A549 (cell line): ENCODE results near the gene SEMA5B. TPM values are rescaled to one million over a fixed set of nuclear protein-coding genes. Genes with fewer than 3 reads are reported as not detected.

Experiments used
- ATAC-seq, 2 experiments: fragments of 200-7000 bp in 1 of 2; fragments of >200 bp in 1 of 2; cut with Nextera tagmentation in 1 of 2; cut with Tn5 transposase in 1 of 2; 3 replicates each; pipeline versions ENCODE4 v1.8.0 to v1.9.1; 2018 to 2020; ENCODE audit warnings: mild to moderate bottlenecking in 1 of 2, moderate library complexity in 1 of 2
- CTCF ChIA-PET: fragments of 300-600 bp; sonication (Branson Sonifier 250); formaldehyde crosslinking; extraction: SDS; loops from one replicate; lab custom pipeline; 2021; ENCODE audit warnings: antibody characterized with exemption, inconsistent platforms; lab: Yijun Ruan, JAX
- POLR2A ChIA-PET: fragments of 350-600 bp; formaldehyde crosslinking; extraction: SDS; loops from one replicate; lab custom pipeline; 2021; ENCODE audit warnings: antibody characterized with exemption, inconsistent platforms; lab: Yijun Ruan, JAX
- DNase-seq, 2 experiments: peaks; one replicate each; pipeline versions ENCODE4 v3.0.0 to v3.0.0-alpha.2; 2011 to 2016; ENCODE audit warnings: low read depth in 1 of 2, low spot score in 1 of 2
- FAIRE-seq: peaks from 2 replicates; lab custom pipeline; 2011; peaks lifted over from hg19 to GRCh38; lab: Jason Lieb, UNC
- H3K27ac ChIP-seq, 2 experiments: fragments of >200 bp; sonication (Bioruptor Twin); formaldehyde crosslinking; 3 replicates each; pipeline ENCODE4 v1.5.1; 2016 to 2017
- H3K4me1 ChIP-seq: fragments of >200 bp; sonication (Bioruptor Twin); formaldehyde crosslinking; 3 replicates; pipeline ENCODE4 v1.6.1; 2016
- H3K4me2 ChIP-seq: fragments of >200 bp; sonication (Bioruptor Twin); formaldehyde crosslinking; 3 replicates; pipeline ENCODE4 v1.6.1; 2016
- H3K4me3 ChIP-seq: fragments of >200 bp; sonication (Bioruptor Twin); formaldehyde crosslinking; 3 replicates; pipeline ENCODE4 v1.5.1; 2016
- H3K9me3 ChIP-seq: fragments of >200 bp; sonication (Bioruptor Twin); formaldehyde crosslinking; 3 replicates; pipeline ENCODE4 v1.6.1; 2016
- GATA3 ChIP-seq: IDR thresholded peaks from 2 replicates; pipeline ENCODE4 v1.6.1; 2012; ENCODE audit warnings: borderline replicate concordance
- HEYL ChIP-seq: fragments of 250-450 bp; sonication (Bioruptor Pico); IDR thresholded peaks from 2 replicates; pipeline ENCODE4 v1.8.0; 2021; ENCODE audit warnings: mild to moderate bottlenecking, moderate library complexity
- HOXA7 ChIP-seq: fragments of 250-450 bp; sonication (Bioruptor Pico); IDR thresholded peaks from 2 replicates; pipeline ENCODE4 v1.5.0; 2020; ENCODE audit warnings: mild to moderate bottlenecking, moderate library complexity
- HOXB13 ChIP-seq: fragments of 250-450 bp; sonication (Bioruptor Pico); IDR thresholded peaks from 2 replicates; pipeline ENCODE4 v1.5.0; 2020; ENCODE audit warnings: low read depth, mild to moderate bottlenecking, moderate library complexity
- HOXB5 ChIP-seq: fragments of 250-450 bp; sonication (Bioruptor Pico); IDR thresholded peaks from 2 replicates; pipeline ENCODE4 v1.5.0; 2020; ENCODE audit warnings: mild to moderate bottlenecking, moderate library complexity
- JUN ChIP-seq, 2 experiments: fragments of >200 bp; sonication (Bioruptor Twin); formaldehyde crosslinking; IDR thresholded peaks; 2 replicates in 1 of 2; 3 replicates in 1 of 2; pipeline ENCODE4 v1.6.1; 2016 to 2017
- KDM1A ChIP-seq: fragments of 200-600 bp; sonication (generic); IDR thresholded peaks from 2 replicates; pipeline ENCODE4 v1.6.1; 2016; ENCODE audit warnings: low read depth, mild to moderate bottlenecking
- KDM5A ChIP-seq: fragments of 200-600 bp; sonication (generic); IDR thresholded peaks from 2 replicates; pipeline ENCODE4 v1.6.1; 2016; ENCODE audit warnings: antibody characterized with exemption, mild to moderate bottlenecking
- MAFK ChIP-seq: fragments of 450-650 bp; IDR thresholded peaks from 2 replicates; pipeline ENCODE4 v1.6.1; 2014; ENCODE audit not compliant: partially characterized antibody
- MAZ ChIP-seq: fragments of 150-350 bp; IDR thresholded peaks from 2 replicates; pipeline ENCODE4 v1.6.1; 2014; ENCODE audit warnings: antibody characterized with exemption, low read depth, low read length, borderline replicate concordance
- MYC ChIP-seq: IDR thresholded peaks from 2 replicates; pipeline ENCODE4 v1.6.1; 2012; ENCODE audit warnings: mild to moderate bottlenecking, inconsistent platforms, low read length, improper control_type of control experiment, borderline replicate concordance
- POLR2AphosphoS2 ChIP-seq: conservative IDR thresholded peaks from 2 replicates; pipeline ENCODE4 v1.6.1; 2012; ENCODE audit warnings: low read length, improper control_type of control experiment, inconsistent platforms
- RAD21 ChIP-seq, 2 experiments: fragments of >200 bp in 1 of 2; sonication (Bioruptor Twin) in 1 of 2; formaldehyde crosslinking in 1 of 2; IDR thresholded peaks in 1 of 2; conservative IDR thresholded peaks in 1 of 2; 2 replicates in 1 of 2; 3 replicates in 1 of 2; pipeline ENCODE4 v1.6.1; 2012 to 2018; ENCODE audit warnings: inconsistent platforms in 1 of 2
- RCOR1 ChIP-seq: fragments of 150-350 bp; IDR thresholded peaks from 2 replicates; pipeline ENCODE4 v1.6.1; 2014; ENCODE audit warnings: antibody characterized with exemption, low read length, low read depth
- RFX5 ChIP-seq: fragments of 450-650 bp; IDR thresholded peaks from 2 replicates; pipeline ENCODE4 v1.7.1; 2014; ENCODE audit warnings: antibody characterized with exemption, mild to moderate bottlenecking, moderate library complexity
- SMC3 ChIP-seq: fragments of >200 bp; sonication (Bioruptor Twin); formaldehyde crosslinking; IDR thresholded peaks from 3 replicates; pipeline ENCODE4 v1.6.1; 2018; ENCODE audit warnings: inconsistent platforms
- ZFP36 ChIP-seq: fragments of 450-650 bp; IDR thresholded peaks from 2 replicates; pipeline ENCODE4 v1.6.1; 2014; ENCODE audit warnings: borderline replicate concordance; ENCODE audit not compliant: partially characterized antibody
- WGBS: methylation state at CpG from one replicate; pipeline ENCODE4 v1.1.6; 2017; ENCODE audit errors: missing lambda C conversion rate; 5-methylcytosine and 5-hydroxymethylcytosine counted together
- polyA plus RNA-seq, 4 experiments: library from polyadenylated mRNA; depleted of rRNA in 3 of 4; stranded (reverse); fragments of >200 nt; fragmentation: RNase III in 1 of 4; extraction: RNeasy Plus Mini Kit Qiagen cat#74134 plus additional on column Dnase treatment in 1 of 4; gene quantifications; 2 replicates in 3 of 4; 3 replicates in 1 of 4; pipeline ENCODE4 v1.2.3, GENCODE V29; 2011 to 2017
- TF ChIP-seq, protein P1 (sequence below): fragments of 250-450 bp; sonication (Bioruptor Pico); IDR thresholded peaks from 2 replicates; pipeline ENCODE4 v1.5.0; 2021; ENCODE audit warnings: mild to moderate bottlenecking, moderate library complexity, borderline replicate concordance

The SEMA5B gene
- polyA plus RNA-seq, 2 of the 4 experiments (the other 2 are of a cell fraction) = 0.03 TPM; not detected in 1

DNA sequence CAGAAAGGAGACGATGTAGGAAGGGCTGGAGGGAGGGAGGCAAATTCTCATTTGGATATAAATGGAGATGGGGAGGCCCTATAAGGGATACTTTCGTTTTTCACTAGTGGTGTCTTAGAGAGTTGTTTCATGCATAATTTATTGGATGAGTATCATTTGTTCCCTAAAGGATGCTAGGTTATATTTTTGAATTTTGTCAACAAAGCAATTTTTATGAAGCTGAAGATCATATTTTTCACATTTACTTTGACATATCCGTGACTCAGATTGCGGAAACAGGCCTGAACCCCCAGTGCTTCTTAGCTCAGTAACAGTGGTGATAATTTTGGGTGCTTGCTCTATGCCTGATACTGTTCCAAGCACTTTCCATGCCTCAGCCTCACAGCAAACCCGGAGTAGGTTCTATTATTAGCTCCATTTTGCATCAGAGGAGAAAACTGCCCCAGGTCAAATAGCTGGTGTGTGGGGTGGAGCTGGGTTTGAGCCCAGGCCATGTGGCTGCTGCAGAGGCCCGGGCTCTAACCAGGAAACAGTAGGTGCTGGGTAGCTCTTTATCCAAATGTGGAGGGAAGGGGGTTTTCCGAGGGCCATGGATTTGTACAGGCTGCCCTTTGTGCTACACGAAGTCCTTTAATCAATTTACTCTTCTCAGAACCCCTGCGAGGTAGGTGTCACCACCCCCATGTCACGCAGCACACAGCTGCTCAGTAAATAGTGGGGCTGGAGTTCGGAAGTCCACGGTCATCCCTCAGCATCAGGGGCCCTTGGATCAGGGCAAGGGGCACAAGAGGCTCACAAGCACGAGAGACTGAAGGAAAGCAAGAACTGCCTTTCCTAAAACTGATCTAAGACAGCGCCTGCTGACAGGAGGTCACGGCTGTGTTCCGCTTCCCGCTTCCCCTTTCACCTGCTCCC is 133.6 kb downstream of the SEMA5B start:
- Histone ChIP-seq H3K9me3 (no peaks in the 10 kb centered on the region), H3K4me1 (no peaks in the 10 kb centered on the region), H3K4me2 (no peak overlapping the region), H3K4me3 (no peak overlapping the region), H3K27ac (no peak overlapping the region)
- TF ChIP-seq GATA3 (no peak), MAFK (peak; percentile 86), HOXA7 (CRISPR knock-in tag) (no peak), RAD21 (conservative IDR thresholded peaks at IDR 0.05 in 1 of 2, IDR thresholded peaks at IDR 0.05 in 1 of 2) (no peak), POLR2AphosphoS2 (no peak)
- no peak for FAIRE-seq
- 71% methylated on average over 17 of the region's 17 CpGs for WGBS
- ATAC-seq = peak in 1 of 2 experiments; percentile 52; a peak in 3 of 6 replicates
- ChIA-PET CTCF (no interaction called here), POLR2A (no interaction called here)
- DNase-seq = no peak

DNA sequence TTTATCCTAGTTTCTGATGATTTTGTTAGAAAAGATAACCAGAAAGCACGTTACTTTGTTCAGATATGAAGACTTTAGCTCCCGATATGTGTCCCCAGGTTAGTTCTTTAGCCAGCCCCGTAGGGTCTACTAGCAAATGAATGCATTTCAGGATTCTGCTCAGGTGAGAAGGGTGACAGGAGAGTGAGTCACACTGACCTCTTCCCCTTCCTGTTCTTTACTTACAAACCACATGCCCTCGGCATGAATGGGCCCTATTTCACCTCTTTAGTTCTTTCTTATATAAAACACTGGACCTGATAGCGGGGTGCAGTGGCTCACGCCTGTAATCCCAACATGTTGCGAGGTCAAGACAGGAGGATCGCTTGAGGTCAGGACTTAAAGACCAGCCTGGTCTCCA is 134.3 kb downstream of the SEMA5B start:
- no peak for DNase-seq
- ATAC-seq = no peak
- 77% methylated on average over 8 of the region's 8 CpGs for WGBS
- Histone ChIP-seq H3K27ac (no peak overlapping the region), H3K4me3 (no peak overlapping the region), H3K9me3 (no peaks in the 10 kb centered on the region), H3K4me1 (no peaks in the 10 kb centered on the region), H3K4me2 (no peak overlapping the region)
- no peak for FAIRE-seq
- CTCF ChIA-PET = no interaction called here
- TF ChIP-seq MYC = no peak
- no peak for TF ChIP-seq KDM1A
- no peak for TF ChIP-seq HOXA7 (CRISPR knock-in tag)
- TF ChIP-seq HOXB13 = no peak
- no peak for TF ChIP-seq GATA3
- TF ChIP-seq JUN (IDR thresholded peaks at IDR 0.05) = no peak
- TF ChIP-seq RFX5 = no peak
- TF ChIP-seq MAFK = no peak
- POLR2A ChIA-PET = no interaction called here

DNA sequence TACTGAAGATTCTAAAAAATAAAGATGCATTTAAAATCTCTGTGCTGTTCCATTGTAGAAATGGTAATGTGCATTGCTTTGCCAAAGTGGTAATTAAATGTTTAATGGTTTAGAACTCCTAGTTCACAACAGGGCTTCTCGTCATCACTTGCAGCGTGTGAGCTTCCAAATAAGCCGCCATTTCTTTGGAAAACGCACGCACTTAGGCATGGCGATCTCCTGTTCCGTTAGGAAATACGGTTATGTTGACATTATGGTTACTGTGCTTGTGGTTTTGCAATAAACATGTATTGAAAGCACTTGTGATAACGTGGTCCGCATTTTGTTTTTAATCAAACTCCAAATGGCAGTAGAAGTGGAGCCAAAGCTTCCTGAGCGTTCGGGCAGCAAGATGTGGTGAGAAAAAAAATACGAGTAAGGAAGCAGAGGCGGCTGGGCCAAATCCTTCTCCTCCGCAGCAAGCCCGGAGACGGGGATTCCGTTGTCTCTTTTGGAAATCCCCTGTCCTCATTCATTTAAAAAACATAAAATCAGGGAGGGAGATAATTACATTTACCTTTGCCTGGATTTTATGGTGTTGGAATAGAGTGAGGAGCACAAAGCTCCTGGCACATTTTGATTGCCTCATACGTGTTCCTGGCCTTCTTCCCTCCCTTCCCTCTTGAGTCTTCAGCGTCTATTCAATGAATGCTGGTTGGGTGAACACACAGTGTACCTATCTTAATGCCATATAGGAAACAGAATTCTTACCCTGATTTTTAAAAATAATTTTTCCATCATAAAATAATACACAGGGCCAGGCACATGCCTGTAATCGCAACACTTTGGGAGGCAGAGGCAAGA is 135.2 kb downstream of the SEMA5B start:
- Histone ChIP-seq H3K4me2 (no peak overlapping the region), H3K4me3 (no peak overlapping the region), H3K9me3 (no peaks in the 10 kb centered on the region), H3K27ac (no peak overlapping the region), H3K4me1 (no peaks in the 10 kb centered on the region)
- ChIA-PET POLR2A (no interaction called here), CTCF (no interaction called here)
- FAIRE-seq = no peak
- TF ChIP-seq, protein P1, sequence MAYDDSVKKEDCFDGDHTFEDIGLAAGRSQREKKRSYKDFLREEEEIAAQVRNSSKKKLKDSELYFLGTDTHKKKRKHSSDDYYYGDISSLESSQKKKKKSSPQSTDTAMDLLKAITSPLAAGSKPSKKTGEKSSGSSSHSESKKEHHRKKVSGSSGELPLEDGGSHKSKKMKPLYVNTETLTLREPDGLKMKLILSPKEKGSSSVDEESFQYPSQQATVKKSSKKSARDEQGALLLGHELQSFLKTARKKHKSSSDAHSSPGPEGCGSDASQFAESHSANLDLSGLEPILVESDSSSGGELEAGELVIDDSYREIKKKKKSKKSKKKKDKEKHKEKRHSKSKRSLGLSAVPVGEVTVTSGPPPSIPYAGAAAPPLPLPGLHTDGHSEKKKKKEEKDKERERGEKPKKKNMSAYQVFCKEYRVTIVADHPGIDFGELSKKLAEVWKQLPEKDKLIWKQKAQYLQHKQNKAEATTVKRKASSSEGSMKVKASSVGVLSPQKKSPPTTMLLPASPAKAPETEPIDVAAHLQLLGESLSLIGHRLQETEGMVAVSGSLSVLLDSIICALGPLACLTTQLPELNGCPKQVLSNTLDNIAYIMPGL (CRISPR knock-in tag) = no peak
- no peak for TF ChIP-seq KDM5A
- TF ChIP-seq SMC3 = no peak
- no peak for DNase-seq
- WGBS = 91% methylated on average over 21 of the region's 21 CpGs
- no peak for ATAC-seq

DNA sequence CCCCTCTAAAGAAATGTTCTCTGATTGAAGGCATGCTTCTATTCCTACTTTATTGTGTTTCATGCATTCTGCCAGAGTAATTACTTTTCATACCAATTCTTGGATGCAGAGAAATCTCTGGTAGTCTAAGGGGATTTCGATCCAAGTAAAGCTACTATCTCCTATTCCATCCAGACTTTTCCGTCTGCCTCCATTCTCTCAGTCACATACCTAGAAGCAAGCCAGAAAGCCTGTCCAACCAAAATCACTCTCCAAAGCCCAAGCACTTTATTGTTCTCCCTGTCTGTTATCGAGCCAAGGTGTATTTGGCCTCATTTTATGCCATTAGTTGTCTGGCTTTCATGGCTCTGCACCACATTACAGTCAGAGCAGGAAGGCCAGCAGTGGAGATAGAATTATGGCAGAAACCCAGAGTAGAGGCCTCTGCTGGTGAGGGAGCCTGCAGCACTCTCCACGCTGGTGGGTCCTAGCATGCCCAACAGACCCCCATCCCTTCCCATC is 136.8 kb downstream of the SEMA5B start:
- DNase-seq (no peak), FAIRE-seq (no peak), ATAC-seq (0 out of 6 replicates have a peak, but pooled peaks of 1 of the 2 experiments have one; percentile 22)
- Histone ChIP-seq H3K4me2 (no peak overlapping the region), H3K4me3 (no peak overlapping the region), H3K27ac (no peak overlapping the region), H3K4me1 (no peaks in the 10 kb centered on the region), H3K9me3 (no peaks in the 10 kb centered on the region)
- ChIA-PET POLR2A (no interaction called here), CTCF (interaction anchor here (0.6 to 1.3 kb wide), 4 partner anchors 12 to 45 kb away, joined by 3 read pairs; no protein-coding TSS in a partner anchor)
- TF ChIP-seq HEYL (CRISPR knock-in tag) (no peak), MAFK (no peak), ZFP36 (no peak), HOXB5 (CRISPR knock-in tag) (no peak), RCOR1 (no peak), HOXA7 (CRISPR knock-in tag) (no peak), MAZ (no peak), JUN (IDR thresholded peaks at IDR 0.05) (no peak)
- WGBS = 72% methylated on average over 4 of the region's 4 CpGs
